Mesothelial cell of epicardium (in vitro differentiated cells): ENCODE results near the gene C3orf18. TPM values are rescaled to one million over a fixed set of nuclear protein-coding genes. Genes with fewer than 3 reads are reported as not detected.
"Not testable (repeated sequence)": the region's sequence is repeated elsewhere in the genome, so short reads cannot be mapped to it uniquely, and the experiment has no call there.

Source experiments
- DNase-seq, 2 experiments: peaks; one replicate each; pipeline ENCODE4 v3.0.0; 2021; ENCODE audit warnings: low spot score in 2 of 2; ENCODE audit not compliant: unreplicated experiment in 2 of 2
- H3K27ac Mint-ChIP-seq: 2 replicates; pipeline ENCODE4 v1.8.0; 2021; ENCODE audit warnings: mixed read lengths
- H3K27me3 Mint-ChIP-seq: 2 replicates; pipeline ENCODE4 v1.8.0; 2021; ENCODE audit warnings: low read depth, mixed read lengths
- H3K36me3 Mint-ChIP-seq: 2 replicates; pipeline ENCODE4 v1.8.0; 2021; ENCODE audit warnings: mixed read lengths
- H3K4me1 Mint-ChIP-seq: 2 replicates; pipeline ENCODE4 v1.8.0; 2021; ENCODE audit warnings: mixed read lengths
- H3K4me3 Mint-ChIP-seq: 2 replicates; pipeline ENCODE4 v1.8.0; 2021; ENCODE audit warnings: mild to moderate bottlenecking, moderate library complexity, mixed read lengths
- H3K9me3 Mint-ChIP-seq: 2 replicates; pipeline ENCODE4 v1.8.0; 2021; ENCODE audit warnings: mixed read lengths
- CTCF ChIP-seq: fragments of 200-600 bp; sonication (generic); IDR thresholded peaks from one replicate; pipeline ENCODE4 v1.5.0; 2021; ENCODE audit warnings: antibody characterized with exemption; ENCODE audit not compliant: unreplicated experiment
- total RNA-seq: library from RNA; stranded (reverse); gene quantifications from 3 replicates; pipeline ENCODE4 v1.2.1, GENCODE V29; 2021

C3orf18 gene
- total RNA-seq, 1 donor from 2014 or later: 15.1 TPM

- TF ChIP-seq CTCF: no peak
- Mint-ChIP-seq H3K9me3 (no peaks in the 10 kb centered on the region), H3K27me3 (peaks cover 26% of the 10 kb centered on the region), H3K36me3 (no peaks in the 10 kb centered on the region), H3K4me3 (no peak overlapping the region), H3K27ac (no peak overlapping the region), H3K4me1 (peaks cover 53% of the 10 kb centered on the region)
- DNase-seq: no peak
Observed at GRCh38 chr3:50518436-50518835, 49.1 kb downstream of the C3orf18 start.

- no peaks in the 10 kb centered on the region for H3K9me3 Mint-ChIP-seq
- H3K27ac Mint-ChIP-seq: no peak overlapping the region
- H3K36me3 Mint-ChIP-seq: no peaks in the 10 kb centered on the region
- no peak for DNase-seq
- H3K4me1 Mint-ChIP-seq: peaks cover 53% of the 10 kb centered on the region
- peaks cover 30% of the 10 kb centered on the region for H3K27me3 Mint-ChIP-seq
- TF ChIP-seq CTCF: no peak
- H3K4me3 Mint-ChIP-seq: no peak overlapping the region
Observed at GRCh38 chr3:50517721-50518206, 49.8 kb downstream of the C3orf18 start.

- peak overlapping the region; percentile 54 for H3K4me3 Mint-ChIP-seq
- peak; percentile 41 to 61 for DNase-seq
- peaks cover 23% of the 10 kb centered on the region for H3K27me3 Mint-ChIP-seq
- no peaks in the 10 kb centered on the region for H3K9me3 Mint-ChIP-seq
- H3K27ac Mint-ChIP-seq: peak overlapping the region; percentile 83
- peaks cover 53% of the 10 kb centered on the region for H3K4me1 Mint-ChIP-seq
- H3K36me3 Mint-ChIP-seq: no peaks in the 10 kb centered on the region
- no peak for TF ChIP-seq CTCF
Observed at GRCh38 chr3:50516440-50516871, 51.1 kb downstream of the C3orf18 start.

- Mint-ChIP-seq H3K36me3 (no peaks in the 10 kb centered on the region), H3K9me3 (no peaks in the 10 kb centered on the region), H3K27ac (peak overlapping the region; percentile 83), H3K4me3 (peak overlapping the region; percentile 54), H3K4me1 (peaks cover 51% of the 10 kb centered on the region), H3K27me3 (peaks cover 20% of the 10 kb centered on the region)
- TF ChIP-seq CTCF: no peak
- DNase-seq: peak; percentile 75 to 84
Observed at GRCh38 chr3:50515565-50516439, 51.7 kb downstream of the C3orf18 start.

- peaks cover 38% of the 10 kb centered on the region for H3K4me1 Mint-ChIP-seq
- peaks cover 30% of the 10 kb centered on the region for H3K27me3 Mint-ChIP-seq
- H3K9me3 Mint-ChIP-seq, H3K36me3 Mint-ChIP-seq, DNase-seq, H3K27ac Mint-ChIP-seq, H3K4me3 Mint-ChIP-seq: not testable (repeated sequence)
Observed at GRCh38 chr3:50512908-50513307, 54.6 kb downstream of the C3orf18 start.

GRCh38 chr3:50512131-50512530, 55.4 kb downstream of the C3orf18 start:
- Mint-ChIP-seq H3K4me1 (peaks cover 31% of the 10 kb centered on the region), H3K9me3 (no peaks in the 10 kb centered on the region), H3K27ac (no peak overlapping the region), H3K36me3 (no peaks in the 10 kb centered on the region), H3K4me3 (no peak overlapping the region), H3K27me3 (peaks cover 38% of the 10 kb centered on the region)
- DNase-seq: no peak
- TF ChIP-seq CTCF: no peak
